ENCODE results near the gene AS3MT.

DNA sequence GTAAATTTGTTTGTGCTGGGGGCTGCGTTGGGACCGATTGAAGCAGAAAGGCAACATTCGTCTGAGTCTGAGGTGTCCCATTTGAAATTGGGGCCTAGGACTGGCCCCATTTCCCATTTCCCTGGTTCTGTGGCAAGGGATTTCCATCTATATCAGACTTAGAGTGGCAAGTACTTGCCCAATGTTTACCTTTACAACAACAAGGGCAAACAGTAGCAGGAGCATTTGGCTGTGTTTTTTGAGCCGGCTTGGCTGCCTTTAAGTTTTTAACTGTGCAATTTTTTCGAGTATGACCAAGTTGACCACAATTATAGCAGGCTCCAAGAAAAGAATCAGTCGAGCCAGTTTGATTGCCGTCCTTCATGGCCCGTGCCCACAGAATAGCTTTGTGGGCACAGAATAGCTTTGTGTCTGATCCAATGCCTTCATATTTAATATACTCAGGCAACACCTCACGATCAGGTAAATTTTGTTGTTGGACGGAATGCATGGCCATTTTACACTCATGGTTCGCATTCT, 27.4 kb upstream of the AS3MT start:
- TF ChIP-seq CTCF (IDR thresholded peaks at IDR 0.05): no peak
- no peak for TF ChIP-seq POLR2A (IDR thresholded peaks at IDR 0.05)
- no peak for TF ChIP-seq EP300 (IDR thresholded peaks at IDR 0.05)

Measured in gastroesophageal sphincter (tissue), 3 donors.